MM.1S (cell line): ENCODE measurements around the gene SMARCA4.

ENCODE experiments used
- DNase-seq: peaks from one replicate; pipeline ENCODE4 v3.0.0-alpha.2; 2015
- H2AFZ ChIP-seq: fragments of 300-600 bp; sonication (generic); 2 replicates; pipeline ENCODE4 v1.6.0; 2016; ENCODE audit warnings: antibody characterized with exemption, low read length
- H3F3A ChIP-seq: fragments of 300-600 bp; sonication (generic); 2 replicates; pipeline ENCODE4 v1.6.1; 2016; ENCODE audit warnings: mild to moderate bottlenecking, antibody characterized with exemption, low read length, moderate library complexity, mixed read lengths; ENCODE audit not compliant: insufficient read depth
- H3K27ac ChIP-seq: fragments of 300-600 bp; sonication (generic); 2 replicates; pipeline ENCODE4 v1.5.1; 2016; ENCODE audit warnings: mild to moderate bottlenecking, low read length
- H3K27me3 ChIP-seq: fragments of 300-600 bp; sonication (generic); replicated peaks from 2 replicates; pipeline ENCODE4 v1.6.0; 2016; ENCODE audit warnings: low read length; ENCODE audit not compliant: insufficient read depth
- H3K36me3 ChIP-seq: fragments of 300-600 bp; sonication (generic); replicated peaks from 2 replicates; pipeline ENCODE4 v1.6.1; 2016; ENCODE audit warnings: mild to moderate bottlenecking, low read length, mixed read lengths; ENCODE audit not compliant: insufficient read depth
- H3K4me1 ChIP-seq: fragments of 300-600 bp; sonication (generic); 2 replicates; pipeline ENCODE4 v1.6.1; 2016; ENCODE audit warnings: low read length, mixed read lengths
- H3K4me2 ChIP-seq: fragments of 300-600 bp; sonication (generic); 2 replicates; pipeline ENCODE4 v1.6.0; 2016; ENCODE audit warnings: low read depth, low read length
- H3K4me3 ChIP-seq: fragments of 300-600 bp; sonication (generic); 2 replicates; pipeline ENCODE4 v1.5.1; 2016; ENCODE audit warnings: low read length, mixed read lengths
- H3K79me2 ChIP-seq: fragments of 300-600 bp; sonication (generic); 2 replicates; pipeline ENCODE4 v1.6.1; 2016; ENCODE audit warnings: mixed run types, low read length, mixed read lengths
- H3K9ac ChIP-seq: fragments of 300-600 bp; sonication (generic); 2 replicates; pipeline ENCODE4 v1.6.1; 2016; ENCODE audit warnings: low read length, mixed read lengths
- H3K9me2 ChIP-seq: fragments of 300-600 bp; sonication (generic); replicated peaks from 2 replicates; pipeline ENCODE4 v1.6.1; 2016; ENCODE audit warnings: mild to moderate bottlenecking, low read length, mixed read lengths; ENCODE audit not compliant: insufficient read depth
- H3K9me3 ChIP-seq: fragments of 300-600 bp; sonication (generic); replicated peaks from 2 replicates; pipeline ENCODE4 v1.6.1; 2016; ENCODE audit warnings: mild to moderate bottlenecking, low read length, mixed read lengths; ENCODE audit not compliant: insufficient read depth
- H4K20me1 ChIP-seq: fragments of 300-600 bp; sonication (generic); 2 replicates; pipeline ENCODE4 v1.6.1; 2016; ENCODE audit warnings: mild to moderate bottlenecking, low read length, moderate library complexity, mixed read lengths; ENCODE audit not compliant: insufficient read depth
- EZH2 ChIP-seq: fragments of 300-600 bp; sonication (generic); optimal IDR thresholded peaks from 2 replicates; pipeline ENCODE3; 2017; ENCODE audit warnings: low read depth, mild to moderate bottlenecking, antibody characterized with exemption, low read length, mixed read lengths
- EZH2phosphoT487 ChIP-seq: fragments of 300-600 bp; sonication (generic); IDR thresholded peaks from 2 replicates; pipeline ENCODE4 v1.6.1; 2018; ENCODE audit warnings: antibody characterized with exemption, low read length
- TF ChIP-seq, protein P1 (sequence below): fragments of 300-600 bp; sonication (generic); IDR thresholded peaks from 2 replicates; pipeline ENCODE4 v1.5.1; 2016; ENCODE audit warnings: antibody characterized with exemption, low read length, mixed read lengths

Gene SMARCA4

DNA sequence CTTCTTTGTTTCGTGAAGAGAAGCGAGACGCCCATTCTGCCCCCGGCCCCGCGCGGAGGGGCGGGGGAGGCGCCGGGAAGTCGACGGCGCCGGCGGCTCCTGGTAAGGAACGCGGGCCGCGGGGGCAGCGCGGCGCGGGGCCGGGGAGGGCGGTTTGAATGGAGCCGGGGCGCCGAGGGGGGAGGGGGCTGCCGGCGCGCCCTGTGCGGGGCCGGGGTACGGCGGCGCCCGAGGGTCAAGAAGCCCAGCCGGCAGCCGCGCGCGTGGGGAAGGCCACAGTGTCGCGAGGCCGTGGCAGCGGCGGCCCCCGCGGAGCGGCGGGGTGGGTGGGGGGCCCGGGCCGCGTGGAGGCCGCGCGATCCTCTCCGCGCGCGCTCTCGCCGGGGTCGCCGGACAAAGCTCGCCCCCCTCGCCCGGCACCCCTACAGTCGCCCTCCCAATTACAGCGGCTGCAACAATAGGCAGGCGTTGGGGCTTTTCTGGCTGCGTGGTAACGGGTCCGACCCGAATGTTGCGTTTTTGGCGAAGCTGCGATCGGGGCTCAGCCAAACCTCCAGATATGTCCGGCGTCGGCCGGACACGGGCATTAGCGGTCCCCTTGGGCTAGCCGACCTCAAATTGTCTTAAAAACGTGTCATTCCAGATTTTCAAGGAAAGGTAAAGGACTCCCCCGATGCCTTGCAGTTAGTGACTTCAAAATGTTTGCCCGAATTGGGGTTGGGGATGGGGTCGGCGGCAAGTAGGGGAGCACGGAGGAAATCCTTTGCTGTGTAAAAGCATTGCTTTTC lies 437 bp downstream of the SMARCA4 start:
- peak; percentile 32 for DNase-seq
- Histone ChIP-seq H3K79me2 (peaks cover 56% of the 10 kb centered on the region), H3K4me2 (peak overlapping the region; percentile 72), H4K20me1 (0 out of 2 replicates have a peak, but pooled peaks cover 4% of the 10 kb centered on the region), H3K27me3 (no peaks in the 10 kb centered on the region), H3K27ac (peak overlapping the region; percentile 28; the same call in 1 of the 2 replicates), H3K9me2 (no peaks in the 10 kb centered on the region), H3K4me3 (peak overlapping the region; percentile 83), H2AFZ (0 out of 2 replicates have a peak overlapping the region, but pooled peaks have one; percentile 20), H3K4me1 (peaks cover 19% of the 10 kb centered on the region), H3K36me3 (no peaks in the 10 kb centered on the region), H3K9me3 (no peaks in the 10 kb centered on the region), H3F3A (peaks cover 24% of the 10 kb centered on the region), H3K9ac (peak overlapping the region; percentile 73)
- TF ChIP-seq EZH2phosphoT487 = no peak
- TF ChIP-seq, protein P1, sequence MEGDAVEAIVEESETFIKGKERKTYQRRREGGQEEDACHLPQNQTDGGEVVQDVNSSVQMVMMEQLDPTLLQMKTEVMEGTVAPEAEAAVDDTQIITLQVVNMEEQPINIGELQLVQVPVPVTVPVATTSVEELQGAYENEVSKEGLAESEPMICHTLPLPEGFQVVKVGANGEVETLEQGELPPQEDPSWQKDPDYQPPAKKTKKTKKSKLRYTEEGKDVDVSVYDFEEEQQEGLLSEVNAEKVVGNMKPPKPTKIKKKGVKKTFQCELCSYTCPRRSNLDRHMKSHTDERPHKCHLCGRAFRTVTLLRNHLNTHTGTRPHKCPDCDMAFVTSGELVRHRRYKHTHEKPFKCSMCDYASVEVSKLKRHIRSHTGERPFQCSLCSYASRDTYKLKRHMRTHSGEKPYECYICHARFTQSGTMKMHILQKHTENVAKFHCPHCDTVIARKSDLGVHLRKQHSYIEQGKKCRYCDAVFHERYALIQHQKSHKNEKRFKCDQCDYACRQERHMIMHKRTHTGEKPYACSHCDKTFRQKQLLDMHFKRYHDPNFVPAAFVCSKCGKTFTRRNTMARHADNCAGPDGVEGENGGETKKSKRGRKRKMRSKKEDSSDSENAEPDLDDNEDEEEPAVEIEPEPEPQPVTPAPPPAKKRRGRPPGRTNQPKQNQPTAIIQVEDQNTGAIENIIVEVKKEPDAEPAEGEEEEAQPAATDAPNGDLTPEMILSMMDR = no peak
- no peak for TF ChIP-seq EZH2

DNA sequence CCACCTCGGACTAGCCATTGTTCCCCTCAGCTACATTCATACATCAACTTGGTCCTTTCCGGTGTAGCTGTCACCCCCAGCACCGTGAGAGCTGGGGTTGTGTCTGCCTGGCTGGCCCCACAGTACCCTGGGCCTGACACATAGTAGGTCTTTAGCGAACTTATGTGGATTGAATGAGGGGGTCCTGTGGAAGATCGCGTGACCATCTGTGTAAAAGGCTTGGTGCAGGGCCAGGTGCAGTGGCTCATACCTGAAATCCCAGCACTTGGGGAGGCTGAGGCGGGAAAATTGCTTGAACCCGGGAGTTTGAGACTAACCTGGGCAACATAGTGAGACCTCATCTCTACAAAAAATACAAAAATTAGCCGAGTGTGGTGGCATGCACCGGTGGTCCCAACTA lies 2.0 kb downstream of the SMARCA4 start:
- Histone ChIP-seq H3K9ac (peak overlapping the region; percentile 18; the same call in 1 of the 2 replicates), H3K9me2 (no peaks in the 10 kb centered on the region), H4K20me1 (0 out of 2 replicates have a peak, but pooled peaks cover 4% of the 10 kb centered on the region), H3K27ac (peak overlapping the region; percentile 77), H3K9me3 (no peaks in the 10 kb centered on the region), H3K4me2 (peak overlapping the region; percentile 72), H3K79me2 (peaks cover 70% of the 10 kb centered on the region), H3K27me3 (no peaks in the 10 kb centered on the region), H3K36me3 (no peaks in the 10 kb centered on the region), H3K4me1 (peaks cover 19% of the 10 kb centered on the region), H3F3A (peaks cover 24% of the 10 kb centered on the region), H3K4me3 (peak overlapping the region; percentile 19; the same call in 1 of the 2 replicates), H2AFZ (no peak overlapping the region)
- TF ChIP-seq EZH2phosphoT487 (no peak), EZH2 (no peak)
- TF ChIP-seq, protein P1 = no peak
- no peak for DNase-seq

DNA sequence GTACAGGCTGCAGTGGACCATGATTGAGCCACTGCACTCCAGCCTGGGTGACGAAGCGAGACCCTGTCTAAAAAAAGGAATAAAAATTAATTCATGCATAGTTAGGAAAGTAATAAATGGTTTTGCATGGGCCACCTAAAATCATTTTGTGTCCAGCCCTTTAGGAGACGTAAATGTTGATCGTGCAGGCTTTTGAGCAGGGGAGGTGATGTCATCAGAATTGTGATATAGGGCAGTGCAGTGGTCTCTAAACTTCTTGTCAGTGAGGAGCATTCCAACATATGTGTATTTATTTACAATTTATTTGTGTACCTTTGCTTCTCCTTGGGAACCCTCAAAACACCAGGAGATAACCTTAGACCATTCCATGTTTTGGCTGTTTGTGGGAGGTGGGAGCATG lies 3.0 kb downstream of the SMARCA4 start:
- H3K9me3 ChIP-seq = no peaks in the 10 kb centered on the region
- peak overlapping the region; percentile 2; the same call in 1 of the 2 replicates for H3K4me3 ChIP-seq
- no peak overlapping the region for H2AFZ ChIP-seq
- TF ChIP-seq EZH2 (no peak), EZH2phosphoT487 (no peak)
- TF ChIP-seq, protein P1 = no peak
- H3K4me1 ChIP-seq = peaks cover 19% of the 10 kb centered on the region
- H3K9ac ChIP-seq = peak overlapping the region; percentile 6; the same call in 1 of the 2 replicates
- H3K27ac ChIP-seq = peak overlapping the region; percentile 77; the same call in 1 of the 2 replicates
- peaks cover 24% of the 10 kb centered on the region for H3F3A ChIP-seq
- peaks cover 80% of the 10 kb centered on the region for H3K79me2 ChIP-seq
- peak overlapping the region; percentile 72 for H3K4me2 ChIP-seq
- H3K27me3 ChIP-seq = no peaks in the 10 kb centered on the region
- H4K20me1 ChIP-seq = peaks cover 11% of the 10 kb centered on the region; the same call in 1 of the 2 replicates
- no peaks in the 10 kb centered on the region for H3K36me3 ChIP-seq
- DNase-seq = no peak
- no peaks in the 10 kb centered on the region for H3K9me2 ChIP-seq
